ENCODE results near the gene IGIP.
A peak's percentile ranks its signal among the peaks of the same experiment; 100 is the strongest.

Gene IGIP

GRCh38 chr5:140172483-140172882 lies 46.7 kb downstream of the IGIP start:
- no peak for DNase-seq (ENCODE audit: low read depth)
- H3K4me3 ChIP-seq (ENCODE audit: low read depth, low read length): no peak overlapping the region
- TF ChIP-seq, protein P1, sequence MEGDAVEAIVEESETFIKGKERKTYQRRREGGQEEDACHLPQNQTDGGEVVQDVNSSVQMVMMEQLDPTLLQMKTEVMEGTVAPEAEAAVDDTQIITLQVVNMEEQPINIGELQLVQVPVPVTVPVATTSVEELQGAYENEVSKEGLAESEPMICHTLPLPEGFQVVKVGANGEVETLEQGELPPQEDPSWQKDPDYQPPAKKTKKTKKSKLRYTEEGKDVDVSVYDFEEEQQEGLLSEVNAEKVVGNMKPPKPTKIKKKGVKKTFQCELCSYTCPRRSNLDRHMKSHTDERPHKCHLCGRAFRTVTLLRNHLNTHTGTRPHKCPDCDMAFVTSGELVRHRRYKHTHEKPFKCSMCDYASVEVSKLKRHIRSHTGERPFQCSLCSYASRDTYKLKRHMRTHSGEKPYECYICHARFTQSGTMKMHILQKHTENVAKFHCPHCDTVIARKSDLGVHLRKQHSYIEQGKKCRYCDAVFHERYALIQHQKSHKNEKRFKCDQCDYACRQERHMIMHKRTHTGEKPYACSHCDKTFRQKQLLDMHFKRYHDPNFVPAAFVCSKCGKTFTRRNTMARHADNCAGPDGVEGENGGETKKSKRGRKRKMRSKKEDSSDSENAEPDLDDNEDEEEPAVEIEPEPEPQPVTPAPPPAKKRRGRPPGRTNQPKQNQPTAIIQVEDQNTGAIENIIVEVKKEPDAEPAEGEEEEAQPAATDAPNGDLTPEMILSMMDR (IDR thresholded peaks at IDR 0.05; ENCODE audit: control insufficient read depth, extremely low read depth, insufficient read depth): no peak

DNA sequence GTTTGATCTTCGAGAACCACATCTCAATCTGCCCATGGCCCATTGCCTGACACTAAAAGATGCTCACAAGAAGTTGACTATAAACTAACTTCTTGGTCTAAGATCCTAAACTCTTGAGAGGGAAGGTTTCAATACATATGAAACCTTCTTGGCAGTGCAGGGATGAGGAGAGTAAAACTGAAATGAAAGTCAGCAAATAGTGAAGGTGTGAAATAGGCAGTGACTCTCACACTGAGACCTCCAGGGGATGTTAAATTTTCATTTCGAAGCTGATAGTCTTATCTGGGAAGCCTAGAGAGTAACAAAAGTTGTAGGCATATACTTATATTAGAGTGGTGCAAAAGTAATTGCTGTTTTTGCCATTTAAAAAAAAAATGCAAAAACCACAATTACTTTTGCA lies 48.3 kb downstream of the IGIP start:
- no peak for DNase-seq (ENCODE audit: low read depth)
- TF ChIP-seq, protein P1 (IDR thresholded peaks at IDR 0.05; ENCODE audit: control insufficient read depth, extremely low read depth, insufficient read depth): no peak
- no peak overlapping the region for H3K4me3 ChIP-seq (ENCODE audit: low read depth, low read length)

- DNase-seq (ENCODE audit: low read depth): peak; percentile 87
- TF ChIP-seq, protein P1 (IDR thresholded peaks at IDR 0.05; ENCODE audit: control insufficient read depth, extremely low read depth, insufficient read depth): no peak
- H3K4me3 ChIP-seq (ENCODE audit: low read depth, low read length): peak within 1 kb of the TSS; percentile 80
Measured at GRCh38 chr5:140174465-140175366, 49.0 kb downstream of the IGIP start, which contains the start of gene CYSTM1. TSS of gene CYSTM1 (plus strand) at chr5:140175188. CDS start at chr5:140194466, 19,278 bp downstream.

DNA sequence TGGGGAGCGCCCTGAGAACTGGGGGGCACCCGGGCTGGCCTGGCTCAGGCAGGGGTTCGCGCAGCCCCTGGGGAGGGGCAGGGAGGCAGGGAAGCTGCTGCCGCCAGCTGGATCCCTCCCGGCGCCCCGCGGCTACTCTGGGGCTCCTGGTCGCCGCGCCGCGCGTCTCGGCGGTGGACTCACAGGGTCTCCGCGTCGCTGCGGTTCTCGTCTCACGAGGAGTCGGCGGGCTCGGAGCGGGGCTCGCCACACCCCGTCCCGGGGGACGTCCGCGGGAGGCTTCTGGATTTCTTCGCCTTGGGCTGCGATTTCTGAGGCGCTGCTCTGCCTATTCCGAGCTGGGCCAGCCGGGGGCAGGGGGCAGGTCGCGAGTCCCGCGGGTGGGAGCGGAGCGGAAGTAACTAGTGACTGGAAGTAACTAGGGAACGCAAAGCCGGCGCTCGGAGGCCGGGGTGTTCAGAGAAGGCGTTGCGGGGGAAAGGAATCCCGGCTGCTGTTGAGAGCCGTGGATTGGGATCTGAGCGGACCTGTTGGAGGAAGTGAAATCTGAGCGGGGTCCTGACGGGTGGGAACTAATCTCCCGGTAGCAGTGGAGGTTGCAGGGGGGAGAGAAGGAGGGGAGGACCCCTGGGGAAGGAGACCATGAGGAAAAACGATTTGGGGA lies 49.8 kb downstream of the IGIP start:
- TF ChIP-seq, protein P1 (IDR thresholded peaks at IDR 0.05; ENCODE audit: control insufficient read depth, extremely low read depth, insufficient read depth): 0 out of 2 replicates have a peak, but pooled peaks have one; percentile 6
- no peak for DNase-seq (ENCODE audit: low read depth)

DNA sequence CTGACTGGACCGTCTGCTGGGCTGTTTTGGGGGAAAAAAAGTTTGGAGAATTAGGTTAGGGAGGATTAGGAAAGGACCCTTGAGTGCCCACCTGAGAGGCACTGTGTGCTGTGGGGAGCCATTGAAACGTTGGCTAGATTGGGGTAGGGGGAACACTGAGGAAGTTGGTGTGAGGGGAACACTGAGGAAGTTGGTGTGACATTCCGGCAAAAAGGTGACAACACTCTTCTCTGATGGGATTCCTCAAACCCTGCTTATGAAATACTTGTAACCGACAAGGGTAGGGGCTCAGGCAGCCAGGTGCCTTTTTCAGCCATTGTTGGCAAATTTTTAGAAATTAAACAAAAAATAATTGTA lies 50.3 kb downstream of the IGIP start:
- TF ChIP-seq, protein P1 (IDR thresholded peaks at IDR 0.05; ENCODE audit: control insufficient read depth, extremely low read depth, insufficient read depth): no peak
- DNase-seq (ENCODE audit: low read depth): no peak
- H3K4me3 ChIP-seq (ENCODE audit: low read depth, low read length): peak overlapping the region; percentile 80

More for the DNA sequence above, 49.8 kb downstream of the IGIP start:
- peak overlapping the region; percentile 80 for H3K4me3 ChIP-seq (ENCODE audit: low read depth, low read length)

GRCh38 chr5:140178086-140178410 lies 52.3 kb downstream of the IGIP start:
- no peak overlapping the region for H3K4me3 ChIP-seq (ENCODE audit: low read depth, low read length)

More at GRCh38 chr5:140178086-140178410, 52.3 kb downstream of the IGIP start:
- DNase-seq (ENCODE audit: low read depth): no peak
- TF ChIP-seq, protein P1 (IDR thresholded peaks at IDR 0.05; ENCODE audit: control insufficient read depth, extremely low read depth, insufficient read depth): no peak
